Bronchial epithelial cell (primary cell): Measurements from ENCODE around the gene ATL3. TPM values are rescaled to one million over a fixed set of nuclear protein-coding genes. Genes with fewer than 3 reads are reported as not detected.

Experiments
- DNase-seq: peaks from one replicate; pipeline ENCODE4 v3.0.0-alpha.2; 2010; ENCODE audit warnings: low read depth
- FAIRE-seq: peaks from 2 replicates; lab custom pipeline; 2011; peaks lifted over from hg19 to GRCh38; lab: Jason Lieb, UNC
- H3K27me3 ChIP-seq: 2 replicates; pipeline ENCODE4 v1.5.1; 2011; ENCODE audit warnings: low read length; ENCODE audit not compliant: control insufficient read depth, insufficient read depth
- H3K36me3 ChIP-seq: 2 replicates; pipeline ENCODE4 v1.5.1; 2011; ENCODE audit warnings: low read length; ENCODE audit not compliant: control insufficient read depth, insufficient read depth
- H3K4me3 ChIP-seq: 2 replicates; pipeline ENCODE4 v1.5.1; 2011; ENCODE audit warnings: mild to moderate bottlenecking, low read depth, low read length, control low read depth
- total RNA-seq: library from RNA; depleted of rRNA; stranded (reverse); fragments of >200 nt; gene quantifications from 2 replicates; pipeline ENCODE4 v1.2.1, GENCODE V29; 2014
- TF ChIP-seq, protein P1 (sequence below): IDR thresholded peaks from 2 replicates; pipeline ENCODE4 v1.5.1; 2011; ENCODE audit warnings: mild to moderate bottlenecking, moderate library complexity, low read length, control low read depth, inconsistent platforms; ENCODE audit not compliant: insufficient read depth, severe bottlenecking

The ATL3 gene
- total RNA-seq, 1 donor from 2014 or later = 63.7 TPM

- H3K4me3 ChIP-seq = no peak overlapping the region
- H3K36me3 ChIP-seq = no peaks in the 10 kb centered on the region
- no peaks in the 10 kb centered on the region for H3K27me3 ChIP-seq
- TF ChIP-seq, protein P1, sequence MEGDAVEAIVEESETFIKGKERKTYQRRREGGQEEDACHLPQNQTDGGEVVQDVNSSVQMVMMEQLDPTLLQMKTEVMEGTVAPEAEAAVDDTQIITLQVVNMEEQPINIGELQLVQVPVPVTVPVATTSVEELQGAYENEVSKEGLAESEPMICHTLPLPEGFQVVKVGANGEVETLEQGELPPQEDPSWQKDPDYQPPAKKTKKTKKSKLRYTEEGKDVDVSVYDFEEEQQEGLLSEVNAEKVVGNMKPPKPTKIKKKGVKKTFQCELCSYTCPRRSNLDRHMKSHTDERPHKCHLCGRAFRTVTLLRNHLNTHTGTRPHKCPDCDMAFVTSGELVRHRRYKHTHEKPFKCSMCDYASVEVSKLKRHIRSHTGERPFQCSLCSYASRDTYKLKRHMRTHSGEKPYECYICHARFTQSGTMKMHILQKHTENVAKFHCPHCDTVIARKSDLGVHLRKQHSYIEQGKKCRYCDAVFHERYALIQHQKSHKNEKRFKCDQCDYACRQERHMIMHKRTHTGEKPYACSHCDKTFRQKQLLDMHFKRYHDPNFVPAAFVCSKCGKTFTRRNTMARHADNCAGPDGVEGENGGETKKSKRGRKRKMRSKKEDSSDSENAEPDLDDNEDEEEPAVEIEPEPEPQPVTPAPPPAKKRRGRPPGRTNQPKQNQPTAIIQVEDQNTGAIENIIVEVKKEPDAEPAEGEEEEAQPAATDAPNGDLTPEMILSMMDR = no peak
- DNase-seq (no peak), FAIRE-seq (no peak)
Measured at GRCh38 chr11:63711838-63712237, 40.7 kb upstream of the ATL3 start.

GRCh38 chr11:63710476-63711217, 39.5 kb upstream of the ATL3 start:
- no peak for DNase-seq
- no peak for FAIRE-seq

DNA sequence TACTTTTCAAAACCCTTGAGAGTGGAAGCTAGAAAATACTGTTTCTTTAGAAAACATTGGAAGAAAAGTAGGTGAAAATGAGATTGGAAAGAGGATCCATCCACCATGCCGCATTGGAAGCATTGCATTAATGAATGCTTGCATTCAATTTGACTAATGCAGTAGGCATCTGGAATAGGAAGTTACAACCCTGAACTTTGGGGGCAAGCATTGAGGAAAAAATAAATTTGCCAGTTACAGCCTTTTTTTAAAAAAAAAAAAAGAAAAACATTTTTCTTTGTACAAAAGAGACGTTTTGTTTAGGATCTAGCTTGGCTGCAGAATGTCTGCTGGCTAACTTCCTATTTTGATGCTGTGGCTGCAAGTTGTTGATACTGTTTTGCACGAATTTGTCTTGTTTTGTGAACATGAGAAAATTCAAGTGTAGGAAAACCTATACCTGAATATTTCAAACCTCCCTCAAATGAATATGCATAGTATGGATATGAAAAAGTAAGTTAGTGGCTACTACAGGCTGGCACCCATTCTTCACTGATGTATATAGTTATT, 38.2 kb upstream of the ATL3 start:
- H3K27me3 ChIP-seq = no peaks in the 10 kb centered on the region
- FAIRE-seq (no peak), DNase-seq (no peak)
- H3K36me3 ChIP-seq = no peaks in the 10 kb centered on the region
- TF ChIP-seq, protein P1 = no peak
- H3K4me3 ChIP-seq = no peak overlapping the region

More at GRCh38 chr11:63710476-63711217, 39.5 kb upstream of the ATL3 start:
- Histone ChIP-seq H3K36me3 (no peaks in the 10 kb centered on the region), H3K27me3 (no peaks in the 10 kb centered on the region), H3K4me3 (no peak overlapping the region)
- TF ChIP-seq, protein P1 = no peak

DNA sequence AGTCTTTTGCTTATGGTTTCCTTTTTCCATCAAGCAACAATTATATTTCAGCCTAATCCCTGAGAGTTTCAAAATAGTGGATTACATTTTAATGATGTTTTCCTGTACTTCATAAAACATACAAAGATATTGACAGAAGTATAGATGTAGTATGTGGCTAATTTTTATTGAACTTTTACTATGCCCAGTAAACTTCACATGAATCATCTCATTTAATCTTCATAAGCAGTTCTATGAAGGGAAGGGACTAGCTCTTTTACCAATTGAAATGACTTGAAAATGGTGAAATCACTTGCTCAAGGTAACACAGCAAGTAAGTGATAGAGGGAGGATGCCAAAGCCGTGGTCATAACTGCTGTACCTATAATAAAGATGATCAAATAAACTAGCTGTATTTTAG, 37.6 kb upstream of the ATL3 start:
- no peak for FAIRE-seq
- no peak overlapping the region for H3K4me3 ChIP-seq
- DNase-seq = no peak
- H3K36me3 ChIP-seq = no peaks in the 10 kb centered on the region
- TF ChIP-seq, protein P1 = no peak
- no peaks in the 10 kb centered on the region for H3K27me3 ChIP-seq

DNA sequence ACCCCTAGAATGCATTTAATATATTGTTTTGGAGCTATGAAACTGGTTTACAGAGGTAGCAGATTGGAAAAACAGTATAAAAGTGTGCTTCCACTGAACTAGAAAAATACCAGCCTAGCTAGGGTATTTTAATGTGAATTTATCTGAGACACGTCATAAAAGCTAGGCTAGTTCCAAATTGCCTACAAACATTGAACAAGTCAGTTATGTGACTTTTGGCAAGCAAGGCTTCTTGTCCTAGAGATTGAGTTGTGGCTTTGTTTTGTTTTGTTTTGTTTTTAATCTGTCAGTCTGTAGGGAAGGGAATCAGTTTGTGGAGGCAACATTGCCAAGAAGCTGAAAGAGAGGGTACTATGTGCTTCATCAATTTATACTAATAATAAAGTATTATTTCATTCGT, 34.4 kb upstream of the ATL3 start:
- DNase-seq (no peak), FAIRE-seq (no peak)
- H3K27me3 ChIP-seq = no peaks in the 10 kb centered on the region
- no peaks in the 10 kb centered on the region for H3K36me3 ChIP-seq
- TF ChIP-seq, protein P1 = no peak
- H3K4me3 ChIP-seq = no peak overlapping the region

DNA sequence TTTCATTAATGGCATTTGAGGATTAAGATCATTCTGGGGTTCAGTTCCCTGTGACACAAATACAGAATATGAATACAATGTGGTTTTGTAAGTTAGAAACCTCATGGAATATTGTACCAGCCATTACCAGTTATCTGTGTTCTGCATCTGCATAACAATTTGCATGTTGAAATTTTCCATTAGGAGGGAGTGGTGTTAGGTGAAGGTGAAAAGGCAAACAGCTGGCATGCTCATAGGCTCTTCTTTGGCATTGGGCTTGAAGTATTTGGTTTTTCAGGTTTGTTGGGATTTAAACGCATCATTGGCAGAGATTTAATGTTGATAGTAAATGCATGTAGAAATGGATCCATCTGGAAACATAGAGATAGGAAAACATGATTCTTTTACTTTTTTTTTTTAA, 28.7 kb upstream of the ATL3 start:
- H3K36me3 ChIP-seq = no peaks in the 10 kb centered on the region
- H3K4me3 ChIP-seq = no peak overlapping the region
- H3K27me3 ChIP-seq = no peaks in the 10 kb centered on the region
- TF ChIP-seq, protein P1 = no peak
- no peak for FAIRE-seq
- DNase-seq = no peak
